HEK293 (cell line): ENCODE data around the gene SARM1.
A peak's percentile ranks its signal among the peaks of the same experiment; 100 is the strongest.

Experiments
- EGR2 ChIP-seq: fragments of 450-650 bp; formaldehyde crosslinking; IDR thresholded peaks from 2 replicates; pipeline ENCODE4 v1.5.1; 2016; ENCODE audit warnings: low read depth, missing biosample characterization, missing genetic modification characterization
- KLF7 ChIP-seq: fragments of 450-650 bp; formaldehyde crosslinking; IDR thresholded peaks from 2 replicates; pipeline ENCODE4 v1.5.1; 2016; ENCODE audit warnings: missing biosample characterization, missing genetic modification characterization, borderline replicate concordance
- KLF9 ChIP-seq: fragments of 450-650 bp; formaldehyde crosslinking; IDR thresholded peaks from 2 replicates; pipeline ENCODE4 v1.5.1; 2016; ENCODE audit warnings: missing biosample characterization, missing genetic modification characterization, low read depth
- REPIN1 ChIP-seq: fragments of 450-650 bp; formaldehyde crosslinking; IDR thresholded peaks from 2 replicates; pipeline ENCODE4 v1.5.1; 2017; ENCODE audit warnings: missing biosample characterization, missing genetic modification characterization, low read depth
- TRIM28 ChIP-seq: IDR thresholded peaks from 2 replicates; pipeline ENCODE4 v1.6.1; 2011; ENCODE audit warnings: low read length, control low read depth, borderline replicate concordance
- ZFP41 ChIP-seq: fragments of 450-650 bp; formaldehyde crosslinking; IDR thresholded peaks from 2 replicates; pipeline ENCODE4 v1.5.1; 2016; ENCODE audit warnings: missing biosample characterization, missing genetic modification characterization, borderline replicate concordance
- ZNF133 ChIP-seq: fragments of 450-650 bp; formaldehyde crosslinking; IDR thresholded peaks from 2 replicates; pipeline ENCODE4 v1.5.1; 2016; ENCODE audit warnings: missing biosample characterization, missing genetic modification characterization
- ZNF157 ChIP-seq: fragments of 450-650 bp; formaldehyde crosslinking; IDR thresholded peaks from 2 replicates; pipeline ENCODE4 v1.5.1; 2016; ENCODE audit warnings: missing biosample characterization, missing genetic modification characterization
- ZNF19 ChIP-seq: fragments of 450-650 bp; formaldehyde crosslinking; IDR thresholded peaks from 2 replicates; pipeline ENCODE4; 2016; ENCODE audit warnings: missing biosample characterization, missing genetic modification characterization, low read depth
- ZNF2 ChIP-seq: fragments of 450-650 bp; formaldehyde crosslinking; IDR thresholded peaks from 2 replicates; pipeline ENCODE4 v1.5.1; 2016; ENCODE audit warnings: missing biosample characterization, missing genetic modification characterization
- ZNF23 ChIP-seq: fragments of 450-650 bp; formaldehyde crosslinking; IDR thresholded peaks from 2 replicates; pipeline ENCODE4 v1.5.1; 2016; ENCODE audit warnings: missing biosample characterization, missing genetic modification characterization, borderline replicate concordance
- ZNF354C ChIP-seq: fragments of 450-650 bp; formaldehyde crosslinking; IDR thresholded peaks from 2 replicates; pipeline ENCODE4 v1.5.1; 2016; ENCODE audit warnings: missing biosample characterization, missing genetic modification characterization, low read depth, borderline replicate concordance
- ZNF433 ChIP-seq: fragments of 450-650 bp; formaldehyde crosslinking; IDR thresholded peaks from 2 replicates; pipeline ENCODE4 v1.5.1; 2016; ENCODE audit warnings: missing biosample characterization, missing genetic modification characterization, low read depth
- ZNF514 ChIP-seq: fragments of 450-650 bp; formaldehyde crosslinking; IDR thresholded peaks from 2 replicates; pipeline ENCODE4 v1.5.1; 2016; ENCODE audit warnings: missing biosample characterization, missing genetic modification characterization
- ZNF529 ChIP-seq: fragments of 450-650 bp; formaldehyde crosslinking; IDR thresholded peaks from 2 replicates; pipeline ENCODE4 v1.5.1; 2017; ENCODE audit warnings: missing genetic modification characterization, missing biosample characterization; ENCODE audit not compliant: insufficient replicate concordance
- TF ChIP-seq, protein P1 (sequence below): fragments of 450-650 bp; formaldehyde crosslinking; IDR thresholded peaks from 2 replicates; pipeline ENCODE4 v1.5.1; 2016; ENCODE audit warnings: missing biosample characterization, missing genetic modification characterization
- TF ChIP-seq, protein P2 (sequence below): fragments of 450-650 bp; formaldehyde crosslinking; optimal IDR thresholded peaks from 2 replicates; pipeline ENCODE3; 2016; ENCODE audit warnings: missing biosample characterization, mild to moderate bottlenecking, missing genetic modification characterization
- TF ChIP-seq, protein P3 (sequence below): fragments of 450-650 bp; formaldehyde crosslinking; IDR thresholded peaks from 2 replicates; pipeline ENCODE4 v1.5.1; 2016; ENCODE audit warnings: missing biosample characterization, missing genetic modification characterization
- TF ChIP-seq, protein P4 (sequence below): IDR thresholded peaks from 2 replicates; pipeline ENCODE4 v1.6.1; 2011; ENCODE audit warnings: mild to moderate bottlenecking, low read depth, low read length, borderline replicate concordance
- TF ChIP-seq, protein P5 (sequence below): fragments of 450-650 bp; formaldehyde crosslinking; IDR thresholded peaks from 2 replicates; pipeline ENCODE4; 2016; ENCODE audit warnings: missing biosample characterization, missing genetic modification characterization
- TF ChIP-seq, protein P6 (sequence below): fragments of 450-650 bp; formaldehyde crosslinking; IDR thresholded peaks from 2 replicates; pipeline ENCODE4 v1.5.1; 2016; ENCODE audit warnings: missing biosample characterization, missing genetic modification characterization
- TF ChIP-seq, protein P7 (sequence below): fragments of 450-650 bp; formaldehyde crosslinking; IDR thresholded peaks from 2 replicates; pipeline ENCODE4 v1.5.0; 2017; ENCODE audit warnings: missing biosample characterization, missing genetic modification characterization, borderline replicate concordance

SARM1 gene

DNA sequence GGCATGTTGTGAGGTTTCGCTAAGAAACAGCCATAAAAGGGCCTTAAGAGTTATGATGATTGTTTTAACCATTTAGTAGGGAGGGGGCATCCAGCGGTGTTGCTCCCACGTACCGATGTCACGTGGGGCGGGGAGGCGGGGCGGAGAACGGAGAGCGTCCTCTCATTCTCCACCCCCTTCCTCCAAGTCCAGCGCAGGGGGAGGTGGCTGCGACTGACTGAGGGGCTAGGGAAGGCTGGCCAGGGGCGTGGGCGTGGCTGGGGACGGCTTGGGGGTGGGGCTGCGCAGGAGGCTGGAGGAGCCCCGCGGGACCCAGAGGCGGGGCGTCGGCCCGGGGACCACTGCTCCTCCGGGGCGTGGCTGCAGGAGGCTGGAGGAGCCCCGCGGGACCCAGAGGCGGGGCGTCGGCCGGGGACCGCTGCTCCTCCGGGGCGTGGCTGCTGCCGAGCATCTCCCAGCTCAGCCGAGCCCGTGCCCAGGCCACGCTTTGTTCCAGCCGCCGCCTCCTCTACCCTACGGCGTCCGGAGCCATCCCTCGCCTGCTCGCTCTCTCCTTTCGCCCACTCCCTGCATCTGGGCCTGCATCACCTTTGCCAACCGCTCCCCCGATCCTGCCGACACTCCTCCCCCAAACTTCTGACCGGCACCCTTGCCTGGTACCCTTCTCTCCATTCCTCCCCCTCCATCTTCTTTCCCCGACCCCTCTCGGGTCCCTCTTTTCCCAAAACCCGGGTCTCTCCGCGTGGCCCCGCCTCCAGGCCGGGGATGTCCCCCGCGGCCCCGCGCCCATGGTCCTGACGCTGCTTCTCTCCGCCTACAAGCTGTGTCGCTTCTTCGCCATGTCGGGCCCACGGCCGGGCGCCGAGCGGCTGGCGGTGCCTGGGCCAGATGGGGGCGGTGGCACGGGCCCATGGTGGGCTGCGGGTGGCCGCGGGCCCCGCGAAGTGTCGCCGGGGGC, at the start of gene SARM1 (continued):
- TF ChIP-seq, protein P1, sequence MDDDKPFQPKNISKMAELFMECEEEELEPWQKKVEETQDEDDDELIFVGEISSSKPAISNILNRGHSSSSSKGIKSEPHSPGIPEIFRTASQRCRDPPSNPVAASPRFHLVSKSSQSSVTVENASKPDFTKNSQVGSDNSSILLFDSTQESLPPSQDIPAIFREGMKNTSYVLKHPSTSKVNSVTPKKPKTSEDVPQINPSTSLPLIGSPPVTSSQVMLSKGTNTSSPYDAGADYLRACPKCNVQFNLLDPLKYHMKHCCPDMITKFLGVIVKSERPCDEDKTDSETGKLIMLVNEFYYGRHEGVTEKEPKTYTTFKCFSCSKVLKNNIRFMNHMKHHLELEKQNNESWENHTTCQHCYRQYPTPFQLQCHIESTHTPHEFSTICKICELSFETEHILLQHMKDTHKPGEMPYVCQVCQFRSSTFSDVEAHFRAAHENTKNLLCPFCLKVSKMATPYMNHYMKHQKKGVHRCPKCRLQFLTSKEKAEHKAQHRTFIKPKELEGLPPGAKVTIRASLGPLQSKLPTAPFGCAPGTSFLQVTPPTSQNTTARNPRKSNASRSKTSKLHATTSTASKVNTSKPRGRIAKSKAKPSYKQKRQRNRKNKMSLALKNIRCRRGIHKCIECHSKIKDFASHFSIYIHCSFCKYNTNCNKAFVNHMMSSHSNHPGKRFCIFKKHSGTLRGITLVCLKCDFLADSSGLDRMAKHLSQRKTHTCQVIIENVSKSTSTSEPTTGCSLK (tag by site-specific recombination): no peak
- TF ChIP-seq ZNF133 (tag by site-specific recombination) (peak; percentile 26; the same call in 1 of the 2 replicates), ZNF157 (no peak), ZNF19 (tag by site-specific recombination) (no peak), ZNF354C (tag by site-specific recombination) (no peak), ZNF23 (tag by site-specific recombination) (no peak), ZNF2 (tag by site-specific recombination) (peak; percentile 61; the same call in 1 of the 2 replicates), REPIN1 (tag by site-specific recombination) (no peak), KLF7 (peak; percentile 78; the same call in 1 of the 2 replicates), KLF9 (tag by site-specific recombination) (peak; percentile 97), EGR2 (tag by site-specific recombination) (peak; percentile 95), ZNF433 (tag by site-specific recombination) (no peak), ZFP41 (tag by site-specific recombination) (no peak), ZNF514 (tag by site-specific recombination) (no peak), ZNF529 (tag by site-specific recombination) (no peak), TRIM28 (no peak)
- TF ChIP-seq, protein P2, sequence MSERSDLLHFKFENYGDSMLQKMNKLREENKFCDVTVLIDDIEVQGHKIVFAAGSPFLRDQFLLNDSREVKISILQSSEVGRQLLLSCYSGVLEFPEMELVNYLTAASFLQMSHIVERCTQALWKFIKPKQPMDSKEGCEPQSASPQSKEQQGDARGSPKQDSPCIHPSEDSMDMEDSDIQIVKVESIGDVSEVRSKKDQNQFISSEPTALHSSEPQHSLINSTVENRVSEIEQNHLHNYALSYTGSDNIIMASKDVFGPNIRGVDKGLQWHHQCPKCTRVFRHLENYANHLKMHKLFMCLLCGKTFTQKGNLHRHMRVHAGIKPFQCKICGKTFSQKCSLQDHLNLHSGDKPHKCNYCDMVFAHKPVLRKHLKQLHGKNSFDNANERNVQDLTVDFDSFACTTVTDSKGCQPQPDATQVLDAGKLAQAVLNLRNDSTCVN: peak; percentile 93
- TF ChIP-seq, protein P3, sequence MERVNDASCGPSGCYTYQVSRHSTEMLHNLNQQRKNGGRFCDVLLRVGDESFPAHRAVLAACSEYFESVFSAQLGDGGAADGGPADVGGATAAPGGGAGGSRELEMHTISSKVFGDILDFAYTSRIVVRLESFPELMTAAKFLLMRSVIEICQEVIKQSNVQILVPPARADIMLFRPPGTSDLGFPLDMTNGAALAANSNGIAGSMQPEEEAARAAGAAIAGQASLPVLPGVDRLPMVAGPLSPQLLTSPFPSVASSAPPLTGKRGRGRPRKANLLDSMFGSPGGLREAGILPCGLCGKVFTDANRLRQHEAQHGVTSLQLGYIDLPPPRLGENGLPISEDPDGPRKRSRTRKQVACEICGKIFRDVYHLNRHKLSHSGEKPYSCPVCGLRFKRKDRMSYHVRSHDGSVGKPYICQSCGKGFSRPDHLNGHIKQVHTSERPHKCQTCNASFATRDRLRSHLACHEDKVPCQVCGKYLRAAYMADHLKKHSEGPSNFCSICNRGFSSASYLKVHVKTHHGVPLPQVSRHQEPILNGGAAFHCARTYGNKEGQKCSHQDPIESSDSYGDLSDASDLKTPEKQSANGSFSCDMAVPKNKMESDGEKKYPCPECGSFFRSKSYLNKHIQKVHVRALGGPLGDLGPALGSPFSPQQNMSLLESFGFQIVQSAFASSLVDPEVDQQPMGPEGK: peak; percentile 72
- TF ChIP-seq, protein P4, sequence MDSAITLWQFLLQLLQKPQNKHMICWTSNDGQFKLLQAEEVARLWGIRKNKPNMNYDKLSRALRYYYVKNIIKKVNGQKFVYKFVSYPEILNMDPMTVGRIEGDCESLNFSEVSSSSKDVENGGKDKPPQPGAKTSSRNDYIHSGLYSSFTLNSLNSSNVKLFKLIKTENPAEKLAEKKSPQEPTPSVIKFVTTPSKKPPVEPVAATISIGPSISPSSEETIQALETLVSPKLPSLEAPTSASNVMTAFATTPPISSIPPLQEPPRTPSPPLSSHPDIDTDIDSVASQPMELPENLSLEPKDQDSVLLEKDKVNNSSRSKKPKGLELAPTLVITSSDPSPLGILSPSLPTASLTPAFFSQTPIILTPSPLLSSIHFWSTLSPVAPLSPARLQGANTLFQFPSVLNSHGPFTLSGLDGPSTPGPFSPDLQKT: no peak
- TF ChIP-seq, protein P5, sequence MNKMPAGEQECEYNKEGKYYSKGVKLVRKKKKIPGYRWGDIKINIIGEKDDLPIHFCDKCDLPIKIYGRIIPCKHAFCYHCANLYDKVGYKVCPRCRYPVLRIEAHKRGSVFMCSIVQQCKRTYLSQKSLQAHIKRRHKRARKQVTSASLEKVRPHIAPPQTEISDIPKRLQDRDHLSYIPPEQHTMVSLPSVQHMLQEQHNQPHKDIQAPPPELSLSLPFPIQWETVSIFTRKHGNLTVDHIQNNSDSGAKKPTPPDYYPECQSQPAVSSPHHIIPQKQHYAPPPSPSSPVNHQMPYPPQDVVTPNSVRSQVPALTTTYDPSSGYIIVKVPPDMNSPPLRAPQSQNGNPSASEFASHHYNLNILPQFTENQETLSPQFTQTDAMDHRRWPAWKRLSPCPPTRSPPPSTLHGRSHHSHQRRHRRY (tag by site-specific recombination): peak; percentile 80; the same call in 1 of the 2 replicates
- TF ChIP-seq, protein P6, sequence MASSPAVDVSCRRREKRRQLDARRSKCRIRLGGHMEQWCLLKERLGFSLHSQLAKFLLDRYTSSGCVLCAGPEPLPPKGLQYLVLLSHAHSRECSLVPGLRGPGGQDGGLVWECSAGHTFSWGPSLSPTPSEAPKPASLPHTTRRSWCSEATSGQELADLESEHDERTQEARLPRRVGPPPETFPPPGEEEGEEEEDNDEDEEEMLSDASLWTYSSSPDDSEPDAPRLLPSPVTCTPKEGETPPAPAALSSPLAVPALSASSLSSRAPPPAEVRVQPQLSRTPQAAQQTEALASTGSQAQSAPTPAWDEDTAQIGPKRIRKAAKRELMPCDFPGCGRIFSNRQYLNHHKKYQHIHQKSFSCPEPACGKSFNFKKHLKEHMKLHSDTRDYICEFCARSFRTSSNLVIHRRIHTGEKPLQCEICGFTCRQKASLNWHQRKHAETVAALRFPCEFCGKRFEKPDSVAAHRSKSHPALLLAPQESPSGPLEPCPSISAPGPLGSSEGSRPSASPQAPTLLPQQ (tag by site-specific recombination): peak; percentile 60; the same call in 1 of the 2 replicates
- TF ChIP-seq, protein P7, sequence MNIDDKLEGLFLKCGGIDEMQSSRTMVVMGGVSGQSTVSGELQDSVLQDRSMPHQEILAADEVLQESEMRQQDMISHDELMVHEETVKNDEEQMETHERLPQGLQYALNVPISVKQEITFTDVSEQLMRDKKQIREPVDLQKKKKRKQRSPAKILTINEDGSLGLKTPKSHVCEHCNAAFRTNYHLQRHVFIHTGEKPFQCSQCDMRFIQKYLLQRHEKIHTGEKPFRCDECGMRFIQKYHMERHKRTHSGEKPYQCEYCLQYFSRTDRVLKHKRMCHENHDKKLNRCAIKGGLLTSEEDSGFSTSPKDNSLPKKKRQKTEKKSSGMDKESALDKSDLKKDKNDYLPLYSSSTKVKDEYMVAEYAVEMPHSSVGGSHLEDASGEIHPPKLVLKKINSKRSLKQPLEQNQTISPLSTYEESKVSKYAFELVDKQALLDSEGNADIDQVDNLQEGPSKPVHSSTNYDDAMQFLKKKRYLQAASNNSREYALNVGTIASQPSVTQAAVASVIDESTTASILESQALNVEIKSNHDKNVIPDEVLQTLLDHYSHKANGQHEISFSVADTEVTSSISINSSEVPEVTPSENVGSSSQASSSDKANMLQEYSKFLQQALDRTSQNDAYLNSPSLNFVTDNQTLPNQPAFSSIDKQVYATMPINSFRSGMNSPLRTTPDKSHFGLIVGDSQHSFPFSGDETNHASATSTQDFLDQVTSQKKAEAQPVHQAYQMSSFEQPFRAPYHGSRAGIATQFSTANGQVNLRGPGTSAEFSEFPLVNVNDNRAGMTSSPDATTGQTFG: no peak
